ENCODE results near the gene RNF181. TPM values are rescaled to one million over a fixed set of nuclear protein-coding genes. Genes with fewer than 3 reads are reported as not detected.

The RNF181 gene
- polyA plus RNA-seq, 1 of the 3 experiments (the other 2 are of a cell fraction) = 312 TPM

DNA sequence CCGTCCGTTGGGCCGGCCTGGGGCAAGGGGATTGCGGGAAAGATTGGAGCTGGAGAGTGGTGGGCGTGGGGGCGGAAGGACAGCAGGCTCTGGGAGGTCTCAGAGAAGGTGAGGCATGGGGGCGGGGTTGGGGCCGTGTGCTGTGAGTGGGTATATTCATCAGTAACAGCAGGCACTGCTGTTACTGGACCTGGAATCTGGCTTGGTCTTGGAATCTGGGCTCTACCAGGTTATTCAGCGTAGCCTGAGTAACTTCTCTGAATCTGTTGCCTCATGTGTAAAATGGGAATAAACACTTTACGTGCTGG, 435 bp downstream of the RNF181 start:
- H3K27ac ChIP-seq (ENCODE audit: low read depth in 2 of 2, low read length in 1 of 2) = peak overlapping the region; percentile 63 to 79; a peak in 2 of 4 replicates
- peak overlapping the region; percentile 74 for H2AFZ ChIP-seq (ENCODE audit: low read depth)
- no peaks in the 10 kb centered on the region for H3K9me2 ChIP-seq
- peak overlapping the region; percentile 86 to 99 for H3K4me3 ChIP-seq (ENCODE audit: low read depth in 2 of 2, low read length in 1 of 2)
- peak overlapping the region; percentile 95 for H3K4me2 ChIP-seq
- no peaks in the 10 kb centered on the region for H4K20me1 ChIP-seq (ENCODE audit: insufficient read depth)
- H3K79me2 ChIP-seq (ENCODE audit: insufficient read depth) = peaks cover 22% of the 10 kb centered on the region
- 2% methylated on average over 10 of the region's 10 CpGs for WGBS (ENCODE audit: low lambda C conversion rate)
- CTCF ChIA-PET = interaction anchor here (1.2 kb wide), 1 partner anchor 11 kb away, joined by 5 read pairs; no protein-coding TSS in a partner anchor
- no peaks in the 10 kb centered on the region for H3K9me3 ChIP-seq
- no peaks in the 10 kb centered on the region for H3F3A ChIP-seq (replicated peaks; ENCODE audit: insufficient read depth)
- H3K36me3 ChIP-seq (replicated peaks in 1 of 2; ENCODE audit: control insufficient read depth in 1 of 2, insufficient read depth in 2 of 2, low read length in 1 of 2) = peaks cover 0 to 28% of the 10 kb centered on the region in 2 experiments
- peaks cover 0 to 18% of the 10 kb centered on the region in 2 experiments; a peak in 2 of 4 replicates for H3K4me1 ChIP-seq (ENCODE audit: control insufficient read depth in 1 of 2, insufficient read depth in 2 of 2, low read depth in 1 of 2, low read length in 1 of 2)
- H3K9ac ChIP-seq = peak overlapping the region; percentile 94
- H3K27me3 ChIP-seq (ENCODE audit: insufficient read depth) = no peaks in the 10 kb centered on the region
- TF ChIP-seq ELF1 (IDR thresholded peaks at IDR 0.05) (no peak), GABPA (IDR thresholded peaks at IDR 0.05; ENCODE audit: low read depth) (no peak), MEF2A (IDR thresholded peaks at IDR 0.05; ENCODE audit: borderline replicate concordance, low read depth) (no peak), CHD2 (IDR thresholded peaks at IDR 0.05; ENCODE audit: low read length, partially characterized antibody) (no peak), NRF1 (IDR thresholded peaks at IDR 0.05; ENCODE audit: low read depth, low read length) (no peak), EP300 (IDR thresholded peaks at IDR 0.05; ENCODE audit: borderline replicate concordance in 1 of 2, low read depth in 1 of 2, low read length in 1 of 2) (no peak)
- DNase-seq = peak; percentile 57
- POLR2A ChIA-PET = interaction anchor here (1.0 to 1.6 kb wide), 7 partner anchors 9 to 176 kb away, joined by 3 to 7 read pairs (median 4); partner anchors contain the start of gene C2orf68

DNA sequence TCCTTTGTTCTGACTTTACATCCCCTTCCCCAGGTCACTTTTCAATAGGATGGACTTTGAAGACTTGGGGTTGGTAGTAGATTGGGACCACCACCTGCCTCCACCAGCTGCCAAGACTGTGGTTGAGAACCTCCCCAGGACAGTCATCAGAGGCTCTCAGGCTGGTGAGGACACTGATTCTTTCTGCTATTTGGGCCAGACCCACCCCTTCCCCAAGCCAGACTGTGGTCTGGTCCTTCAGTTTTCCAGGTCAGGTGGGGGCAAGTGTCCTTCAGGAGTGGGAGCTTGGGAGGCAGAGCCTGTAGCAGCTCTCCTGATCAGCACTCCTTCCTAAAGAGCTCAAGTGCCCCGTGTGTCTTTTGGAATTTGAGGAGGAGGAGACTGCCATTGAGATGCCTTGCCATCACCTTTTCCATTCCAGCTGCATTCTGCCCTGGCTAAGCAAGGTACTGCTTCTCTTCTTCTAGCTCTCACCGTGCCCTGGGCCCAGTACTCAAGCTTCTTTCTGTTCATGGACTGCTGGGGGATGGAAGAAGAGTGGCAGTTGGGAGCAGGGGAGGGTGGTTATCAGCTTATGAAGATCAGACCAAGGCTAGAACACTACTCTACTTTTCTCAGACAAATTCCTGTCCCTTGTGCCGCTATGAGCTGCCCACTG, 1.1 kb downstream of the RNF181 start:
- DNase-seq = no peak
- Histone ChIP-seq H3K36me3 (replicated peaks in 1 of 2; ENCODE audit: control insufficient read depth in 1 of 2, insufficient read depth in 2 of 2, low read length in 1 of 2) (peaks cover 0 to 28% of the 10 kb centered on the region in 2 experiments), H4K20me1 (ENCODE audit: insufficient read depth) (no peaks in the 10 kb centered on the region), H3K9me2 (no peaks in the 10 kb centered on the region), H3K4me3 (ENCODE audit: low read depth in 2 of 2, low read length in 1 of 2) (peak overlapping the region; percentile 86 to 99), H3K9me3 (no peaks in the 10 kb centered on the region), H2AFZ (ENCODE audit: low read depth) (no peak overlapping the region), H3K4me2 (peak overlapping the region; percentile 95), H3K27me3 (ENCODE audit: insufficient read depth) (no peaks in the 10 kb centered on the region), H3F3A (replicated peaks; ENCODE audit: insufficient read depth) (no peaks in the 10 kb centered on the region), H3K79me2 (ENCODE audit: insufficient read depth) (peaks cover 22% of the 10 kb centered on the region), H3K4me1 (ENCODE audit: control insufficient read depth in 1 of 2, insufficient read depth in 2 of 2, low read depth in 1 of 2, low read length in 1 of 2) (peaks cover 0 to 25% of the 10 kb centered on the region in 2 experiments; a peak in 2 of 4 replicates), H3K9ac (peak overlapping the region; percentile 94), H3K27ac (ENCODE audit: low read depth in 2 of 2, low read length in 1 of 2) (peak overlapping the region in 1 of 2 experiments; percentile 79; a peak in 1 of 4 replicates)
- POLR2A ChIA-PET = interaction anchor here (1.4 to 1.6 kb wide), 2 partner anchors 8 to 15 kb away, joined by 4 to 7 read pairs; partner anchors contain the start of gene C2orf68
- CTCF ChIA-PET = interaction anchor here (0.9 kb wide), 1 partner anchor 191 kb away, joined by 3 read pairs; no protein-coding TSS in a partner anchor
- 56% methylated on average over 3 of the region's 3 CpGs for WGBS (ENCODE audit: low lambda C conversion rate)
- TF ChIP-seq NFIC (IDR thresholded peaks at IDR 0.05; ENCODE audit: borderline replicate concordance) (no peak), FOXJ3 (CRISPR knock-in tag; IDR thresholded peaks at IDR 0.05) (no peak), TEAD4 (IDR thresholded peaks at IDR 0.05; ENCODE audit: borderline replicate concordance, insufficient read depth) (no peak), NRF1 (IDR thresholded peaks at IDR 0.05; ENCODE audit: low read depth, low read length) (no peak), JUND (IDR thresholded peaks at IDR 0.05) (no peak), TAF1 (IDR thresholded peaks at IDR 0.05; ENCODE audit: borderline replicate concordance, low read depth, low read length) (no peak), POLR2AphosphoS5 (IDR thresholded peaks at IDR 0.05; ENCODE audit: low read depth, low read length) (no peak), RAD21 (IDR thresholded peaks at IDR 0.05; ENCODE audit: low read length) (no peak), RCOR1 (IDR thresholded peaks at IDR 0.05; ENCODE audit: low read length) (no peak), MXI1 (IDR thresholded peaks at IDR 0.05; ENCODE audit: low read depth, low read length) (no peak), ELF1 (IDR thresholded peaks at IDR 0.05) (no peak), RXRA (IDR thresholded peaks at IDR 0.05; ENCODE audit: borderline replicate concordance, low read depth) (no peak)
- TF ChIP-seq, protein P1, sequence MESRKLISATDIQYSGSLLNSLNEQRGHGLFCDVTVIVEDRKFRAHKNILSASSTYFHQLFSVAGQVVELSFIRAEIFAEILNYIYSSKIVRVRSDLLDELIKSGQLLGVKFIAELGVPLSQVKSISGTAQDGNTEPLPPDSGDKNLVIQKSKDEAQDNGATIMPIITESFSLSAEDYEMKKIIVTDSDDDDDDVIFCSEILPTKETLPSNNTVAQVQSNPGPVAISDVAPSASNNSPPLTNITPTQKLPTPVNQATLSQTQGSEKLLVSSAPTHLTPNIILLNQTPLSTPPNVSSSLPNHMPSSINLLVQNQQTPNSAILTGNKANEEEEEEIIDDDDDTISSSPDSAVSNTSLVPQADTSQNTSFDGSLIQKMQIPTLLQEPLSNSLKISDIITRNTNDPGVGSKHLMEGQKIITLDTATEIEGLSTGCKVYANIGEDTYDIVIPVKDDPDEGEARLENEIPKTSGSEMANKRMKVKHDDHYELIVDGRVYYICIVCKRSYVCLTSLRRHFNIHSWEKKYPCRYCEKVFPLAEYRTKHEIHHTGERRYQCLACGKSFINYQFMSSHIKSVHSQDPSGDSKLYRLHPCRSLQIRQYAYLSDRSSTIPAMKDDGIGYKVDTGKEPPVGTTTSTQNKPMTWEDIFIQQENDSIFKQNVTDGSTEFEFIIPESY (IDR thresholded peaks at IDR 0.05; ENCODE audit: borderline replicate concordance, low read depth) = no peak
- TF ChIP-seq, protein P2, sequence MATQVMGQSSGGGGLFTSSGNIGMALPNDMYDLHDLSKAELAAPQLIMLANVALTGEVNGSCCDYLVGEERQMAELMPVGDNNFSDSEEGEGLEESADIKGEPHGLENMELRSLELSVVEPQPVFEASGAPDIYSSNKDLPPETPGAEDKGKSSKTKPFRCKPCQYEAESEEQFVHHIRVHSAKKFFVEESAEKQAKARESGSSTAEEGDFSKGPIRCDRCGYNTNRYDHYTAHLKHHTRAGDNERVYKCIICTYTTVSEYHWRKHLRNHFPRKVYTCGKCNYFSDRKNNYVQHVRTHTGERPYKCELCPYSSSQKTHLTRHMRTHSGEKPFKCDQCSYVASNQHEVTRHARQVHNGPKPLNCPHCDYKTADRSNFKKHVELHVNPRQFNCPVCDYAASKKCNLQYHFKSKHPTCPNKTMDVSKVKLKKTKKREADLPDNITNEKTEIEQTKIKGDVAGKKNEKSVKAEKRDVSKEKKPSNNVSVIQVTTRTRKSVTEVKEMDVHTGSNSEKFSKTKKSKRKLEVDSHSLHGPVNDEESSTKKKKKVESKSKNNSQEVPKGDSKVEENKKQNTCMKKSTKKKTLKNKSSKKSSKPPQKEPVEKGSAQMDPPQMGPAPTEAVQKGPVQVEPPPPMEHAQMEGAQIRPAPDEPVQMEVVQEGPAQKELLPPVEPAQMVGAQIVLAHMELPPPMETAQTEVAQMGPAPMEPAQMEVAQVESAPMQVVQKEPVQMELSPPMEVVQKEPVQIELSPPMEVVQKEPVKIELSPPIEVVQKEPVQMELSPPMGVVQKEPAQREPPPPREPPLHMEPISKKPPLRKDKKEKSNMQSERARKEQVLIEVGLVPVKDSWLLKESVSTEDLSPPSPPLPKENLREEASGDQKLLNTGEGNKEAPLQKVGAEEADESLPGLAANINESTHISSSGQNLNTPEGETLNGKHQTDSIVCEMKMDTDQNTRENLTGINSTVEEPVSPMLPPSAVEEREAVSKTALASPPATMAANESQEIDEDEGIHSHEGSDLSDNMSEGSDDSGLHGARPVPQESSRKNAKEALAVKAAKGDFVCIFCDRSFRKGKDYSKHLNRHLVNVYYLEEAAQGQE (IDR thresholded peaks at IDR 0.05; ENCODE audit: low read depth, low read length) = no peak
- TF ChIP-seq, protein P3, sequence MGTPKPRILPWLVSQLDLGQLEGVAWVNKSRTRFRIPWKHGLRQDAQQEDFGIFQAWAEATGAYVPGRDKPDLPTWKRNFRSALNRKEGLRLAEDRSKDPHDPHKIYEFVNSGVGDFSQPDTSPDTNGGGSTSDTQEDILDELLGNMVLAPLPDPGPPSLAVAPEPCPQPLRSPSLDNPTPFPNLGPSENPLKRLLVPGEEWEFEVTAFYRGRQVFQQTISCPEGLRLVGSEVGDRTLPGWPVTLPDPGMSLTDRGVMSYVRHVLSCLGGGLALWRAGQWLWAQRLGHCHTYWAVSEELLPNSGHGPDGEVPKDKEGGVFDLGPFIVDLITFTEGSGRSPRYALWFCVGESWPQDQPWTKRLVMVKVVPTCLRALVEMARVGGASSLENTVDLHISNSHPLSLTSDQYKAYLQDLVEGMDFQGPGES (IDR thresholded peaks at IDR 0.05; ENCODE audit: low read depth, low read length) = no peak
- TF ChIP-seq, protein P4, sequence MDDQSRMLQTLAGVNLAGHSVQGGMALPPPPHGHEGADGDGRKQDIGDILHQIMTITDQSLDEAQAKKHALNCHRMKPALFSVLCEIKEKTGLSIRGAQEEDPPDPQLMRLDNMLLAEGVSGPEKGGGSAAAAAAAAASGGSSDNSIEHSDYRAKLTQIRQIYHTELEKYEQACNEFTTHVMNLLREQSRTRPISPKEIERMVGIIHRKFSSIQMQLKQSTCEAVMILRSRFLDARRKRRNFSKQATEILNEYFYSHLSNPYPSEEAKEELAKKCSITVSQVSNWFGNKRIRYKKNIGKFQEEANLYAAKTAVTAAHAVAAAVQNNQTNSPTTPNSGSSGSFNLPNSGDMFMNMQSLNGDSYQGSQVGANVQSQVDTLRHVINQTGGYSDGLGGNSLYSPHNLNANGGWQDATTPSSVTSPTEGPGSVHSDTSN (IDR thresholded peaks at IDR 0.05) = no peak
